CD4-positive, alpha-beta T cell treated with Interleukin-17A for 1 hour (primary cell): ENCODE measurements around the gene TRNAU1AP.
"Not testable (repeated sequence)": the region's sequence is repeated elsewhere in the genome, so short reads cannot be mapped to it uniquely, and the experiment has no call there.

ENCODE experiments used
- DNase-seq: peaks from one replicate; pipeline ENCODE4 v3.0.0-alpha.2; 2020

Gene TRNAU1AP

DNA sequence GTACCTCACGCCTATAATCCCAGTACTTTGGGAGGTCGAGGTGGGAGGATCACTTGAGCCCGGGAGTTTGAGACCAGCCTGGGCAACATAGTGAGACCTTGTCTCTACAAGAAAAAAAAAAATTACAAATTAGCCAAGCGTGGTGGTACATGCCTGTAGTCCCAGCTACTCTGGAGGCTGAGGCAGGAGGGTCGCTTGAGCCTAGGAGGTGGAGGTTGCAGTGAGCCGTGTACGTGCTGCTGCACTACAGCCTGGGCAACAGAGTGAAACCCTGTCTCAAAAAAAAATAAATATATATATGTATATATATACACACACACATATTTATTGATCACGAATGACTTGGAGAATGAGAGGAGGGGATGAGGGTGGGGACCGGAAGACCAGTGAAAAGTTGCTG is 30.3 kb upstream of the TRNAU1AP start:
- DNase-seq: not testable (repeated sequence)

DNA sequence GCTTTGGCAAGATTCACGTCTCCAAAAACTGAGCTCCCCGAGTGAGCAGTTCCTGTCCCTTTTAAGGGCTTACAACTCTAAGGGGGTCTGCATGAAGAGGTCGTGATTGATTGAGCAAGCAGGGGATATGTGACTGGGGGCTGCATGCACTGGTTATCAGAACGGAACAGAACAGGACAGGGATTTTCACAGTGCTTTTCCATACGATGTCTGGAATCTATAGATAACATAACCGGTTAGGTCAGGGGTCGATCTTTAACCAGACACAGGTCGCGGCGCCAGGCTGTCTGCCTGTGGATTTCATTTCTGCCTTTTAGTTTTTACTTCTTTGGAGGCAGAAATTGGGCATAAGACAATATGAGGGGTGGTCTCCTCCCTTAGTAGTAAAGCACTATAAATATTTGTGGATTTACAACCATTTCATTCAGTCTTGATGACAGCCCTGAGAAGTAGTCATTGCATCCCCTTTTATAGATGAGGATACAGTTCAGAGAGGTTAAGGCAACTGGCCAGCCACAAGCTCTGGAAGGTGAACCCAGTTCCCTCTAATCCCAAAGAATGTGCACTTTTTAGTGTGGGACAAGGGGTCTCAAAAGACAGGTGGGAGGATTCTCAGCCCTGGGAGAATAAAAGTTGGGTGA is 27.8 kb upstream of the TRNAU1AP start:
- not testable (repeated sequence) for DNase-seq

GRCh38 chr1:28526886-28527285 is 26.0 kb upstream of the TRNAU1AP start:
- no peak for DNase-seq

DNA sequence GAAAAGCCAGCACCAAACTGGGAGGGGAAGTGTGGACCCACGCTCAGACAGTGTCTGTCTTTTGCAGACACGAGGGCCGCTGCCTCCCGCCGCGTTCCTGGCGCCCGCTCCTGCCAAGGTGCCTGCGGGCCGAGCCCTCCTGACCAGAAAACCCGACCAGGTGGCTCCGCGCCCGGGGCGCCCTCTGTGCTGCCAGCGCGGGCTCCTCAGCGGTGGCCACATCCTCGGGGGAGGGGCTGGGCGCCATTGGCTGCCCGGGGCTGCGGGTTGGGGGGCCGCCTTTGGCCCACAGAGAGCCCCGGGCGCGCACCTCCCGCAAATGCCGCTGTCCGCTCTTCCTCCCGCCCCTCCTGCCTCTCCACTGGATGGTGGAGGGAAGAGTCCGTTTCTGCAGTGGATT is 22.4 kb upstream of the TRNAU1AP start:
- no peak for DNase-seq

- DNase-seq: no peak
Observed at GRCh38 chr1:28534671-28535070, 18.2 kb upstream of the TRNAU1AP start.

- no peak for DNase-seq
Observed at GRCh38 chr1:28535180-28535579, 17.7 kb upstream of the TRNAU1AP start.

- DNase-seq: no peak
Observed at GRCh38 chr1:28537457-28538199, 15.3 kb upstream of the TRNAU1AP start.

DNA sequence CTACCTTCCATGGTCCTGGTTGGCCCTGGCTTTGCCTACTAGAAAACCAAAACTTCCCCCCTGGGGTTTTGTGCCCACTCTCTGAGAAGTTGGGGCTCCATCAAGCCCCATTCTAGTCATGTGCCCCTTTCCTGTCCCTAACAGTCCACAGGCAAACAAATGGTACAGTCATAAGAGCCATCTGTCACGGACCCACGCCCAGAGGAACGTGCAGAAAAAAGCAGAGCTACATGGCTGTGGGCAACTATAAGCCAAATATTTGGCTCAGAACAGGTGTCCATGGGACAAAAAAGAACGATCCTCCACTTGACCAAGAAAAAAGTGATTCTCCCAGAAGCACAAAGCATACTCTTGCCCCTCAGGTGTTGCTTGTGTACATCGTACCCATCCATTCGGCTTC is 14.6 kb upstream of the TRNAU1AP start:
- DNase-seq: no peak

- no peak for DNase-seq
Observed at GRCh38 chr1:28540651-28541050, 12.2 kb upstream of the TRNAU1AP start.

DNA sequence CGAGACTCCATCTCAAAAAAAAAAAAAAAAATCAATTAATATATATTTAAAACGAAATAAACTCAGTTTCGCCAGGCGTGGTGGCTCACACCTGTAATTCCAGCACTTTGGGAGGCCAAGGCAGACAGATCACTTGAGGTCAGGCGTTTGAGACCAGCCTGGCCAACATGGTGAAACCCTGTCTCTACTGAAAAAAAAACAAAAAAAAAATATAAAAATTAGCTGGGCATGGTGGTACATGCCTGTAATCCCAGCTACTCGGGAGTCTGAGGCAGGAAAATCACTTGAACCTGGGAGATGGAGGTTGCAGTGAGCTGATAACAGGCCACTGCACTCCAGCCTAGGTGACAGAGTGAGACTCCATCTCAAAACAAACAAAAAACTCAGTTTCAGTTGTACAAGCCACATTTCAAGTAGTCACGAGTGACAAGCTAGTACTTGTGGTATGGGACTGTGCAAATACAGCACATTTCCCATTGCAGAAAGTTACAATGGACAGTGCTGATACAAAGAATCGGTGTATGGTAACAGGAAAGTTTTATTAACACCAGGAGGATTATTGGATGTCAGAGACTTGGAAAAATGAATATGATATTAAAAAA is 11.4 kb upstream of the TRNAU1AP start:
- not testable (repeated sequence) for DNase-seq

DNA sequence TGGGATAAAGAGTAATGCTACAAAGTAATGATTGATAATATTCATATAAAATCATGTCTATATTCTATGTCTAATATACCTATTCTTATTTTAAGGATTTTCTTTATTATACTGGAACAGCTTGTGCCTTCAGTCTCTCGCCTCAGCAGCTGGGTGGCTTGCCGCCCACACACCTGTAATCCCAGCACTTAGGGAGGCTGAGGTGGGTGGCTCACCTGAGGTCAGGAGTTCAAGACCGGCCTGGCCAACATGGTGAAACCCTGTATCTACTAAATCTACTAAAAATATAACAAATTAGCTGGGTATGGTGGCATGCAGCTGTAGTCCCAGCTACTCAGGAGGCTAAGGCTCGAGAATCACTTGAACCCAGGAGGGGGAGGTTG is 7.6 kb upstream of the TRNAU1AP start:
- DNase-seq: no peak

GRCh38 chr1:28548318-28548717 is 4.6 kb upstream of the TRNAU1AP start:
- no peak for DNase-seq

DNA sequence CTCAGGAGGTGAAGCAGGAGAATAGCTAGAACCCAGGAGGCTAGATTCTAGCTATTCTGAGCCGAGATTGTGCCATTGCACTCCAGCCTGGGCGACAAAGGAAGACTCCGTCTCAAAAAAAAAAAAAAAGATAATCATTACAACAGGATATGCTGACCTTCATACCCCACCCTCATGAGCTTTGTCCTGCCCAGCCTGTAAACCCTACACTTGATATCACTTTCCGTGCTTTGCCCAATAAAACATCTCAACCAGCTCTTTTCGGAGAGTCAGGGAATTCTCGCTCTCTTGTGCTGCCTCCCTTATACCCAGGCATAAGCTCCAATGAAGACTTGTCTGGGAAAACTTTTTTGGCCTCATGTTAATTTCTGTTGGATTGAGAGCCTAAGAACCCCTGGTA is 1.5 kb upstream of the TRNAU1AP start:
- DNase-seq: no peak

- no peak for DNase-seq
Observed at GRCh38 chr1:28560886-28561285, 8.0 kb downstream of the TRNAU1AP start.

DNA sequence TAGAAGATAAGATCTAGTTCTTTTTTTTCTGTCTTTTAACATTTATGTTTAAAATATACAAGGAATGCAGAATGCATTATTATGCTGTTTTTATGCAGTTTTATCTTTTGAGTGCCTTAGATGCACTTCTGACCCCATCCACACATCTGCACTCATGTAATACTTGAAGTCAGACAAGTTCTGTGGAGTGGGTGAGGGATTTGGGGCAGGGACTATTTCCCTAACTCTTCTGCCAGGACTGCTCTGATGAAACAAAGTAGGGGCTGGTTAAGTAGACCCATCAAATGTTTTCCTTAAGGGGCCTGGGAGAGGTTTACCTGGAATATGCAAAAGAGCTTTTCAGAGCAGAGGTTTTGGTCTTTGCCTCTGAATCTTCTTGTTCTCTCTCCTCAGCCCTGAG is 11.4 kb downstream of the TRNAU1AP start:
- DNase-seq: no peak

DNA sequence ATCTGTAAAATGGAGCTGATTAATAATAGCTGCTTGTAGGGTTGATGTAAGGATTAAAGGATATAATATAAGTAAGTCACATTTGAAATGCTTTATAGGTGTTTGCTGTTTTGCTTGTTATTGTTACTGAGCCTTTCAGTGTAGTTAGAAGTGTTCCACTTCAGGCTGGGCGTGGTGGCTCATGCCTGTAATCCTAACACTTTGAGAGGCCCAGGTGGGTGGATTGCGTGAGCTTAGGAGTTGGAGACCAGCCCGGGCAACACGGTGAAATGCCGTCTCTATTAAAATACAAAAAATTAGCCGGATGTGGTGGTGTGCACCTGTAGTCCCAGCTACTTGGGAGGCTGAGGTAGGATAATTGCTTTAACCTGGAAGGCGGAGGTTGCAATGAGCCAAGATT is 12.2 kb downstream of the TRNAU1AP start:
- no peak for DNase-seq

DNA sequence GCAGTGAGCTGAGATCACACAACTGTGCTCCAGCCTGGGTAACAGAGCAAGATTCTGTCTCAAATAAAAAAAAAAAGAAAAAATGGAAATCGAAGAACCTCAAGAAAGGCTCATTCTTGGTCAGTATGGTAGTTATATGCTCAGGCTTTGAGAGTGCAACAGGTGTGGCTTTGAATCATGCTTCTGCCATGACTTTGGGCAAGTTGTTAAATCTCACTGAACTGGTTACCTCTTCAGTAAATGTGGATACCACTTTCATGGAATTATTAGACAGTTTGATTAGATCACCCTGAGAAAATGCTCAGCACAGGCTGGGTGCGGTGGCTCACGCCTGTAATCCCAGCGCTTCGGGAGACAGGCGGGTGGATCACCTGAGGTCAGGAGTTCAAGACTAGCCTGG is 12.8 kb downstream of the TRNAU1AP start:
- no peak for DNase-seq

DNA sequence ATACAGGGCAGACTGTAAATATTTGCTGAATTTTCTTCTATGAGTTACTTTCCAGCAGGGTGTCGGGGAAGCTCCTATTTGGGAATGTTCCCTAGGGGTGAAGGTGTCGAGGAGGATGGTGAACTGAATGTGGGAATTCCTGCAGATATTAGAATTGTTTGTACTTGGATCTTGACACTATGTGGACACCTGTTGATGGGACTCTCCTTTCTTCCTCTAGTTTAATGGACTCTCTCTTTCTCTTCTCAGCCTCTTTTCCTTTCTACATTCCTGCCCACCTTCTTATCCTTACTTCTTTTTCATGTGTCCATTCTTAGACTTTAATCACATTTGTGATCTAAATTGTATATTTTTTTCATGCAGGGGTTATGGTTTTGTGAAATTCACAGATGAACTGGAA is 14.0 kb downstream of the TRNAU1AP start:
- no peak for DNase-seq

- DNase-seq: no peak
Observed at GRCh38 chr1:28571911-28572310, 19.0 kb downstream of the TRNAU1AP start.

GRCh38 chr1:28572891-28573290 is 20.0 kb downstream of the TRNAU1AP start:
- DNase-seq: not testable (repeated sequence)

DNA sequence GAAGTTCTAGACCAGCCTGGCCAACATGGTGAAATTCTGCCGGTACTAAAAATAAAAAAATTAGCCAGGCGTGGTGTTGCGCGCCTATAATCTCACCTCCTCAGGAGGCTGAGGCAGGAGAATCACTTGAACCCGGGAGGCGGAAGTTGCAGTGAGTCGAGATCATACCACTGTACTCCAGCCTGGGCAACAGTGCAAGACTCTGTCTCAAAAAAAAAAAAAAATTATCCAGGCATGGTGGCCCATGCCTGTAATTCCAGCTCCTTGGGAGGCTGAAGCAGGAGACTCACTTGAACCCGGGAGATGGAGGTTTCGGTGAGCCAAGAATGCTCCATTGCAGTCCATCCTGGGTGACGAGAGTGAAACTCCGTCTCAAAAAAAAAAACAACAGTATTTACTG is 20.7 kb downstream of the TRNAU1AP start:
- DNase-seq: no peak

DNA sequence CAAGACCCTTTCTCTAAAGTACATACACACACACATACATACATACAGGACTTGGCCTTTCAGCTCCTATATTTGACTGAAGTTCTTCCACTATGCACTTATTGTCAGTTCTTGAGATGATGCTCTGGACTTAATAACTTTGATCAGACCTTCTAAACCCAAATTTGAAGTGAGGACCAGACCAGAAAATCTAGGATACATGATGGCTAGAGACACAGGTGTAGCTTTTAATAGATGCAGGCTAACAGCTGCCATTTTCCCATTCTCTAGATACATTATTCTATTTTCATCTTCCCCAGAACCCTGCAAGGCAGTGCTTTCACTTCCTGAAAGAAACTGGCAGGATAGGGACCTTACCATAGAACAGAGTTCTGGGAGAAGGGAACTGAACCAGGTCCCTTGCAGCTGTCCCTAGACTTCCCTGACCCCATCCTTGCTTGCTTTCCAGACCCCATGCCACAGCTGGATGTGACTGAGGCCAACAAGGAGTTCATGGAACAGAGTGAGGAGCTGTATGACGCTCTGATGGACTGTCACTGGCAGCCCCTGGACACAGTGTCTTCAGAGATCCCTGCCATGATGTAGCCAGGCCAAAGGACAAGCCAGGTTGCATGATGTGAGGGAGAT is 24.3 kb downstream of the TRNAU1AP start:
- peak; percentile 11 for DNase-seq

GRCh38 chr1:28577738-28578536 is 25.1 kb downstream of the TRNAU1AP start:
- peak; percentile 17 for DNase-seq
